ENCODE data around the gene PRKCH.

DNA sequence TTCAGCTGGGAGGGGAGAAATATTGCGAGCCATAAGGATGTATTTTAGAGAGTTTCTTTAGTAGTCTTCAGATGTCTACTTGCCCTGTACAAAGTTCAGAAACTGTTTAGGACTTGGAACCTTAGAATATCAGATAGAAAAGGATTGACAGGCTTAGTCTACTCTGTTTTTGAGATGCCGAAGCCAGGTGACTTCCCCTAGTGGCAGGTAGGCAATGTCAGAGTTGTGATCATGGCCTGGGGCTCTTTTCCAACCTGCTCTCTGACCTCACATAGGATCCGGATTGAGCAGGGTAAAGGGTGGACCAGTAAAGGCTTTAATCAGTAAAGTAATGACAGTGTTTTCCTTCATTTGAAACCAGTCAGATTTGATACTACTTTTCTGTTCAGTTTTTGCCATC is 59.6 kb downstream of the PRKCH start:
- TF ChIP-seq POLR2A (IDR thresholded peaks at IDR 0.05; ENCODE audit: extremely low read depth, insufficient read length) (no peak), MYC (IDR thresholded peaks at IDR 0.05; ENCODE audit: low read depth, low read length) (no peak)

All from NB4 (cell line).